K562 (cell line): ENCODE results near the gene ALOXE3. TPM values are rescaled to one million over a fixed set of nuclear protein-coding genes. Genes with fewer than 3 reads are reported as not detected.

Experiments used
- ARNT ChIP-seq, 2 experiments: fragments of 450-650 bp; IDR thresholded peaks; 2 replicates each; pipeline ENCODE4 v1.6.1; 2016; ENCODE audit warnings: mild to moderate bottlenecking in 1 of 2
- C11orf30 ChIP-seq: fragments of 450-650 bp; IDR thresholded peaks from 2 replicates; pipeline ENCODE4 v1.6.1; 2016; ENCODE audit warnings: low read depth, mild to moderate bottlenecking
- CC2D1A ChIP-seq: fragments of 450-650 bp; IDR thresholded peaks from 2 replicates; pipeline ENCODE4 v1.6.1; 2017; ENCODE audit warnings: mild to moderate bottlenecking
- E2F3 ChIP-seq: fragments of 250-450 bp; sonication (Bioruptor Pico); IDR thresholded peaks from 2 replicates; pipeline ENCODE4 v1.4.0; 2020; ENCODE audit warnings: mild to moderate bottlenecking
- FOXJ2 ChIP-seq: fragments of 200-800 bp; sonication (Bioruptor generic); IDR thresholded peaks from 2 replicates; pipeline ENCODE4 v1.6.1; 2016; ENCODE audit warnings: missing genetic modification characterization, missing compliant biosample characterization
- FOXM1 ChIP-seq, 2 experiments: fragments of 450-650 bp in 1 of 2; sonication (generic) in 1 of 2; formaldehyde crosslinking in 1 of 2; IDR thresholded peaks; 2 replicates each; pipeline versions ENCODE4 v1.6.1 to v1.9.0; 2017 to 2022; ENCODE audit warnings: low read depth in 2 of 2, mild to moderate bottlenecking in 2 of 2, missing genetic modification reagents in 1 of 2, moderate library complexity in 1 of 2
- HDAC3 ChIP-seq: fragments of 450-650 bp; IDR thresholded peaks from 2 replicates; pipeline ENCODE4 v1.6.1; 2018; ENCODE audit warnings: borderline replicate concordance, mild to moderate bottlenecking, moderate library complexity; ENCODE audit not compliant: partially characterized antibody
- HDAC6 ChIP-seq: IDR thresholded peaks from 2 replicates; pipeline ENCODE4 v1.6.1; 2012; ENCODE audit warnings: low read depth, mild to moderate bottlenecking, control low read depth, inconsistent platforms, low read length, moderate library complexity
- HNRNPK ChIP-seq: fragments of 200-400 bp; formaldehyde crosslinking; IDR thresholded peaks from one replicate; pipeline ENCODE4 v1.6.1; 2018; ENCODE audit warnings: mild to moderate bottlenecking, low read depth, low read length; ENCODE audit not compliant: poor library complexity, severe bottlenecking
- HNRNPLL ChIP-seq: fragments of 200-400 bp; formaldehyde crosslinking; IDR thresholded peaks from 2 replicates; pipeline ENCODE4 v1.6.1; 2017; ENCODE audit warnings: low read length, low read depth, mild to moderate bottlenecking; ENCODE audit not compliant: poor library complexity, severe bottlenecking
- KLF6 ChIP-seq: fragments of 250-450 bp; sonication (Bioruptor Pico); IDR thresholded peaks from 2 replicates; pipeline ENCODE4 v1.4.0; 2020; ENCODE audit warnings: mild to moderate bottlenecking, moderate library complexity, borderline replicate concordance
- MBD1 ChIP-seq: fragments of 250-450 bp; sonication (Bioruptor Pico); IDR thresholded peaks from 2 replicates; pipeline ENCODE4 v1.8.0; 2022; ENCODE audit warnings: inconsistent platforms
- MEF2D ChIP-seq: conservative IDR thresholded peaks from 2 replicates; pipeline ENCODE4 v1.6.1; 2016; ENCODE audit warnings: low read depth, missing genetic modification characterization, missing compliant biosample characterization
- PML ChIP-seq: IDR thresholded peaks from 2 replicates; pipeline ENCODE4 v1.6.1; 2012; ENCODE audit warnings: low read length, inconsistent platforms
- RAD51 ChIP-seq: fragments of 450-650 bp; IDR thresholded peaks from 2 replicates; pipeline ENCODE4 v1.7.1; 2016; ENCODE audit warnings: low read depth, mild to moderate bottlenecking, borderline replicate concordance
- ZBTB17 ChIP-seq: fragments of 450-650 bp; formaldehyde crosslinking; IDR thresholded peaks from 2 replicates; pipeline ENCODE4 v1.4.0; 2020; ENCODE audit warnings: mild to moderate bottlenecking
- ZNF124 ChIP-seq: sonication (generic); formaldehyde crosslinking; IDR thresholded peaks from 2 replicates; pipeline ENCODE4 v1.8.1; 2022; ENCODE audit warnings: missing genetic modification reagents
- ZNF3 ChIP-seq: fragments of 250-450 bp; sonication (Bioruptor Pico); IDR thresholded peaks from 2 replicates; pipeline ENCODE4 v1.5.0; 2021; ENCODE audit warnings: mild to moderate bottlenecking, moderate library complexity
- ZNF384 ChIP-seq: IDR thresholded peaks from 2 replicates; pipeline ENCODE4 v1.6.1; 2012; ENCODE audit warnings: low read depth, low read length, improper control_type of control experiment
- ZNF408 ChIP-seq: fragments of 250-450 bp; sonication (Bioruptor Pico); IDR thresholded peaks from 2 replicates; pipeline ENCODE4 v1.4.0; 2020; ENCODE audit warnings: low read depth, mild to moderate bottlenecking, moderate library complexity
- ZNF561 ChIP-seq: fragments of 450-650 bp; formaldehyde crosslinking; conservative IDR thresholded peaks from 2 replicates; pipeline ENCODE4 v1.4.0; 2020; ENCODE audit warnings: mild to moderate bottlenecking, moderate library complexity
- ZNF584 ChIP-seq: fragments of 200-800 bp; sonication (Bioruptor generic); IDR thresholded peaks from 2 replicates; pipeline ENCODE4 v1.6.1; 2016; ENCODE audit warnings: low read depth, mild to moderate bottlenecking, missing genetic modification characterization, missing compliant biosample characterization
- ZNF668 ChIP-seq: fragments of 250-450 bp; sonication (Bioruptor Pico); IDR thresholded peaks from 2 replicates; pipeline ENCODE4 v1.8.0; 2022; ENCODE audit warnings: mild to moderate bottlenecking, inconsistent platforms
- ZNF740 ChIP-seq, 3 experiments: fragments of 200-800 bp in 1 of 3; sonication (Bioruptor generic) in 1 of 3; sonication (generic) in 1 of 3; formaldehyde crosslinking in 1 of 3; IDR thresholded peaks; 2 replicates each; pipeline versions ENCODE4 v1.6.1 to v1.8.0; 2016 to 2022; ENCODE audit warnings: mild to moderate bottlenecking in 2 of 3, missing compliant biosample characterization in 2 of 3, missing genetic modification characterization in 2 of 3, missing genetic modification reagents in 1 of 3
- polyA plus RNA-seq, 8 experiments: library from polyadenylated mRNA; depleted of rRNA in 4 of 8; stranded (reverse) in 5 of 8; unstranded in 3 of 8; fragments of >200 nt; fragmentation: Nextera tagmentation in 2 of 8; fragmentation: Illumina TruSeq in 1 of 8; extraction: Ambion mirVana in 2 of 8; extraction: Trizol in 1 of 8; gene quantifications; 2 replicates each; pipeline versions ENCODE4 v1.2.1 to v1.2.3, GENCODE V29; 2011 to 2014; ENCODE audit warnings: inconsistent platforms in 1 of 8, missing spikeins in 1 of 8
- total RNA-seq, 7 experiments: library from RNA; depleted of rRNA in 6 of 7; stranded (reverse); fragments of >200 nt in 6 of 7; fragmentation: Illumina TruSeq in 2 of 7; extraction: Trizol in 2 of 7; gene quantifications; 2 replicates each; pipeline versions ENCODE4 v1.2.1 to v1.2.3, GENCODE V29; 2011 to 2021; ENCODE audit warnings: low replicate concordance in 1 of 7

ALOXE3 gene
- total and polyA plus RNA-seq, 9 of the 15 experiments (the other 6 are each of a cell fraction or from before 2014, with no cell fraction given) = 0.04 TPM; not detected in 8

DNA sequence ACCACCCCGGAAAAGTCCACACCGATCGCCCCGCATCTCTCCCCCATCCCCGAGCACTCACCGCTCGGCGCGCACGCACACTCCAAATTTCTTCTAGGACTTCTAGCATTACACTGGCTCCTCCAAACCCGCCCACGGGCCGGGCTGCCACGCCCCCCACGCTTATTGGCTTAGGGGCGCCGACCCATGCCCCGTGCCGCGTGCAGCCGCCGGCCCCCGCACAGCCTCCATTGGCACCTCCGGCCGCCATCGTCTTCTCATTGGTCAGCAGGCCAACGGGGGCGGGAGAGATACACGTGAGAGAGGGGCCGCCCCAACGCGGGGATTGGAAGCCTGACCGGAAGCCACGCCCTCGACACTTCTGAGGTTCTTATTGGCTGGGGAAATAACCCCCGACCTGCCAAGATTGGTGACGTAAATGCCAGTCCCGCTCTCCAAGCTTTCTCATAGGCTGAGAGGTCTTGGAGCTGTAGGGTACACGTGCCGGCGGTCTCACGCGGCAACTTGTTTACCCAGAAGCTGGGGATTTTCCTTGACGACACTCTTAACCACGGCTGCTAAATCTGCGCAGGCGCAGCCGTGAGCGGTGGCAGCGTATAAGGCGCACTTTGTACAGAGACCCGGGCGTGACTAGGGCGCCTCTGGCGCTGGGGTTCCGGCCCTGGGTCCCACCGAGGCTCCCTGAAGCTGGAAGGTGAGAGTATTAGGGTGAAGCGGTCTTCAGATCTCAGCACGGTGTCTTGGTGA, 38.1 kb upstream of the ALOXE3 start (continued):
- TF ChIP-seq FOXM1 (IDR thresholded peaks at IDR 0.05; ENCODE audit: low read depth) (0 out of 2 replicates have a peak, but pooled peaks have one; percentile 8), FOXM1 (CRISPR knock-in tag; IDR thresholded peaks at IDR 0.05; ENCODE audit: low read depth) (no peak), ZNF384 (no peak), ARNT (IDR thresholded peaks at IDR 0.05) (no peak), MEF2D (tag) (no peak), HNRNPK (no peak), MBD1 (CRISPR knock-in tag) (no peak), ZBTB17 (CRISPR knock-in tag) (no peak), ZNF124 (CRISPR knock-in tag) (no peak), RAD51 (no peak), ZNF668 (CRISPR knock-in tag) (no peak), FOXJ2 (peak; percentile 96), ZNF408 (CRISPR knock-in tag) (no peak), ZNF584 (CRISPR knock-in tag) (no peak), HDAC6 (no peak), HNRNPLL (peak; percentile 99), C11orf30 (no peak), E2F3 (CRISPR knock-in tag) (no peak), HDAC3 (no peak), ZNF3 (CRISPR knock-in tag) (no peak), PML (peak; percentile 53; the same call in 1 of the 2 replicates), ZNF561 (CRISPR knock-in tag) (no peak), KLF6 (CRISPR knock-in tag) (no peak), CC2D1A (no peak; the same call in 1 of the 2 replicates), ZNF740 (CRISPR knock-in tag; IDR thresholded peaks at IDR 0.05) (no peak), ZNF740 (tag; IDR thresholded peaks at IDR 0.05) (no peak)
